Lung (tissue), 12 donors: ENCODE data around the gene FAM216A. TPM values are rescaled to one million over a fixed set of nuclear protein-coding genes. Genes with fewer than 3 reads are reported as not detected.
"Not testable (repeated sequence)": the region's sequence is repeated elsewhere in the genome, so short reads cannot be mapped to it uniquely, and the experiment has no call there.

Experiments
- ATAC-seq: fragments of 200-7000 bp; cut with Tn5 transposase; one replicate; pipeline ENCODE4 v1.9.1; 2020; ENCODE audit warnings: moderate number of reproducible peaks; ENCODE audit not compliant: insufficient read depth, low FRiP score
- DNase-seq, 3 donors: peaks; one replicate each; pipeline ENCODE4 v3.0.0-alpha.2; 2013 to 2017
- H3K27ac ChIP-seq, 2 donors: one replicate each; pipeline ENCODE4 v1.5.1; 2013; ENCODE audit warnings: mild to moderate bottlenecking in 2 of 2, moderate library complexity in 2 of 2, control low read depth in 1 of 2, inconsistent platforms in 1 of 2, low read depth in 1 of 2, low read length in 1 of 2
- H3K27me3 ChIP-seq, 3 donors: one replicate each; pipeline ENCODE4 v1.5.1; 2013; ENCODE audit warnings: low read length in 2 of 3; ENCODE audit not compliant: control insufficient read depth in 3 of 3, insufficient read depth in 3 of 3
- H3K36me3 ChIP-seq, 4 donors: one replicate each; pipeline ENCODE4 v1.5.1; 2013; ENCODE audit warnings: low read length in 4 of 4, mild to moderate bottlenecking in 1 of 4, moderate library complexity in 1 of 4; ENCODE audit not compliant: control insufficient read depth in 4 of 4, insufficient read depth in 4 of 4
- H3K4me1 ChIP-seq, 5 donors: one replicate each; pipeline ENCODE4 v1.5.1; 2013; ENCODE audit warnings: low read length in 5 of 5, mild to moderate bottlenecking in 2 of 5, moderate library complexity in 1 of 5; ENCODE audit not compliant: control insufficient read depth in 5 of 5, insufficient read depth in 5 of 5
- H3K4me3 ChIP-seq: one replicate; pipeline ENCODE4 v1.5.1; 2013; ENCODE audit warnings: mild to moderate bottlenecking, control low read depth, moderate library complexity
- H3K9ac ChIP-seq, 2 donors: one replicate each; pipeline ENCODE4 v1.5.1; 2013; ENCODE audit warnings: low read length in 2 of 2, control low read depth in 1 of 2; ENCODE audit not compliant: insufficient read depth in 1 of 2
- H3K9me3 ChIP-seq, 4 donors: one replicate each; pipeline ENCODE4 v1.5.1; 2013; ENCODE audit warnings: low read length in 3 of 4, mild to moderate bottlenecking in 1 of 4, moderate library complexity in 1 of 4; ENCODE audit not compliant: control insufficient read depth in 4 of 4, insufficient read depth in 3 of 4
- CTCF ChIP-seq: IDR thresholded peaks from 2 replicates; pipeline ENCODE4 v1.5.1; 2012; ENCODE audit warnings: mild to moderate bottlenecking; ENCODE audit errors: control extremely low read depth, extremely low read depth
- WGBS, 2 donors: extraction: QIAGEN DNeasy Blood & Tissue Kit; methylation state at CpG; one replicate each; pipeline ENCODE4 v1.1.7; 2013; 5-methylcytosine and 5-hydroxymethylcytosine counted together
- polyA plus RNA-seq, 2 donors: library from polyadenylated mRNA; stranded (reverse); fragments of 200-250 nt; gene quantifications; one replicate each; pipeline ENCODE4 v1.2.1, GENCODE V29; 2013
- total RNA-seq, 2 donors: library from RNA; depleted of rRNA in 1 of 2; stranded (reverse); fragments of >200 nt in 1 of 2; gene quantifications; one replicate each; pipeline ENCODE4 v1.2.1, GENCODE V29; 2014 to 2021
- donor health status: control.
- donor health status: control.
- donor health status: Bipolar disorder and iron deficiency.
- donor health status: healthy.
- donor health status: DM: yes; HTN: yes; CAD: no.

Gene FAM216A
- total and polyA plus RNA-seq, 4 donors, result 2.9 to 6.4 (median 5.2) TPM

- no peaks in the 10 kb centered on the region for H3K4me1 ChIP-seq
- DNase-seq, result no peak
- no peak overlapping the region for H3K4me3 ChIP-seq
- no peaks in the 10 kb centered on the region for H3K9me3 ChIP-seq
- TF ChIP-seq CTCF, result no peak
- H3K27me3 ChIP-seq, result no peaks in the 10 kb centered on the region
- H3K36me3 ChIP-seq, result peaks cover 0 to 4% (median 0%) of the 10 kb centered on the region in 4 donors
- H3K9ac ChIP-seq, result no peak overlapping the region
- no peak overlapping the region for H3K27ac ChIP-seq
- ATAC-seq, result no peak
- 68 to 88% methylated on average over 1 of the region's 1 CpG for WGBS, 2 donors
Measured at GRCh38 chr12:110514363-110514762, 45.7 kb downstream of the FAM216A start.

DNA sequence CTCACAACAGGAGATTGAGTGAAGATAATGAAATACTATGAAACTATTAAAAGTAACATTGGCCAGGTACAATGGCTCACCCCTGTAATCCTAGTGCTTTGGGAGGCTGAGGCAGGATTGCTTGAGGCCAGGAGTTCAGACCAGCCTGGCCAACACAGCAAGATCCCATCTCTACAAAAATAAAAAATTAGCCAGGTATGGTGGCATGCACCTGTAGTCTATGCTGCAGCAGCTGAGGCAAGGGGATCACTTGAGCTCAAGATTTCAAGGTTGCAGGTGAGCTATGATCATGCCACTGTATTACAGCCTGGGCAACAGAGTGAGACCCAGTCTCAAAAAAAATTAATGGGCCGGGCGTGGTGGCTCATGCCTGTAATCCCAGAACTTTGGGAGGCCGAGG lies 48.4 kb downstream of the FAM216A start:
- H3K4me1 ChIP-seq, result no peaks in the 10 kb centered on the region
- peaks cover 0 to 4% (median 0%) of the 10 kb centered on the region in 4 donors for H3K36me3 ChIP-seq
- DNase-seq (no peak), ATAC-seq (no peak)
- no peak for TF ChIP-seq CTCF
- no peaks in the 10 kb centered on the region for H3K9me3 ChIP-seq
- no peaks in the 10 kb centered on the region for H3K27me3 ChIP-seq
- WGBS, 2 donors, result 91 to 96% methylated on average over 3 of the region's 3 CpGs
- no peak overlapping the region for H3K27ac ChIP-seq
- H3K9ac ChIP-seq, result no peak overlapping the region
- H3K4me3 ChIP-seq, result no peak overlapping the region

DNA sequence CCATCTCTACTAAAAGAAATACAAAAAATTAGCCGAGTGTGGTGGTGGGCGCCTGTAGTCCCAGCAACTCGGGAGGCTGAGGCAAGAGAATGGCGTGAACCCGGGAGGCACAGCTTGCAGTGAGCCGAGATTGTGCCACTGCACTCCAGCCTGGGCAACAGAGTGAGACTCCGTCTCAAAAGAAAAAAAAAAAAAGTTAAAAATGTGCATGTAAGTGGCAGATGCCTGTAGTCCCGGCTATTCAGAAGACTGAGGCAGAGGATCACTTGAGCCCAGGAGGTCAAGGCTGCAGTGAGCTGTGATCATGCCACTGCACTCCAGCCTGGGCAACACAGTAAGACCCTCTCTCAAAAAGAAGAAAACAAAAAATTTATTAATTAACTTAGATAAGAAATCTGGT lies 49.4 kb downstream of the FAM216A start:
- not testable (repeated sequence) for H3K27ac ChIP-seq, H3K27me3 ChIP-seq, H3K9ac ChIP-seq, DNase-seq, H3K4me3 ChIP-seq, H3K9me3 ChIP-seq, H3K4me1 ChIP-seq, H3K36me3 ChIP-seq, ATAC-seq
- 93 to 96% methylated on average over 8 of the region's 8 CpGs for WGBS, 2 donors

DNA sequence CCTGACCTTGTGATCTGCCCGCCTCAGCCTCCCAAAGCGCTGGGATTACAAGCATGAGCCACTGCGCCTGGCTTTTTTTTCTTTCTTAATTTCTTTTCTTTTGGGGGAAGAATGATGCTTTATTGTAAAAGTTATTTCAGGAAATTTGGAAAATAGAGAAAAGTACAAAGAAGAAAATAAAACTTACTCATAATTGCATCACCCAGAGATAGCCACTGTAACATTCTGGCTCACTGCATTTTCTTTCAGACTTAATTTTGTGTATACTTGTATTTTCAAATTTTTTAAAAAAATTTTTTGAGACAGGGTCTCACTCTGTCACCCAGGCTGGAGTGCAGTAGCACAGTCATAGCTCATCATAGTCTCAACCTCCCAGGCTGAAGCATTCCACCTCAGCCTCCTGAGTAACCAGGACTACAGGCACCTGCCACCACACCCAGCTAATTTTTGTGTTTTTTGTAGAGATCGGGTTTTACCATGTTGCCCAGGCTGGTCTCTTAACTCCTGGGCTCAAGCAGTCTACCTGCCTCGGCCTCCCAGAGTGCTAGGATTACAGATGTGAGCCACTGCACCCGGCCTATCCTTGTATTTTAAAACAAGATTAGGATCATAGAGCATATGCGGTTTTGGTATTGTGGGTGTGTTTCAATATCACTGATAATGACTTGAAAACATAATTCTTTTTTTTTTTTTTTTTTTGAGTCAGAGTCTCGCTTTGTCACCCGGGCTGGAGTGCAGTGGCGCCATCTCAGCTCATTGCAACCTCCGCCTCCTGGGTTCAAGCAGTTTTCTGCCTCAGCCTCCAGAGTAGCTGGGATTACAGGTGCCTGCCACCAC lies 52.4 kb downstream of the FAM216A start:
- not testable (repeated sequence) for H3K4me1 ChIP-seq, H3K27ac ChIP-seq, DNase-seq, H3K4me3 ChIP-seq, H3K27me3 ChIP-seq, H3K9ac ChIP-seq, H3K9me3 ChIP-seq, ATAC-seq, H3K36me3 ChIP-seq
- WGBS, 2 donors, result 88 to 94% methylated on average over 11 of the region's 11 CpGs
